ENCODE results near the gene SNX11. TPM values are rescaled to one million over a fixed set of nuclear protein-coding genes. Genes with fewer than 3 reads are reported as not detected.

The SNX11 gene
- total RNA-seq, 1 experiment from 2014 or later: 26.8 TPM

GRCh38 chr17:48155889-48156611 is 48.5 kb downstream of the SNX11 start:
- Histone ChIP-seq H3K9me2 (ENCODE audit: insufficient read depth) (no peaks in the 10 kb centered on the region), H3K36me3 (ENCODE audit: control insufficient read depth in 1 of 2, insufficient read depth in 2 of 2, low read length in 2 of 2) (no peaks in the 10 kb centered on the region), H3K4me1 (ENCODE audit: control insufficient read depth in 1 of 2, insufficient read depth in 2 of 2, low read length in 2 of 2) (peaks cover 3 to 6% of the 10 kb centered on the region in 2 experiments; a peak in 3 of 4 replicates), H3K9ac (ENCODE audit: low read length) (no peak overlapping the region), H4K20me1 (ENCODE audit: insufficient read depth) (no peaks in the 10 kb centered on the region), H3K27ac (ENCODE audit: low read depth, low read length) (no peak overlapping the region), H3K27me3 (ENCODE audit: insufficient read depth, low read length) (peaks cover 8% of the 10 kb centered on the region; the same call in 1 of the 2 replicates), H3K9me3 (ENCODE audit: control insufficient read depth in 1 of 2, insufficient read depth in 1 of 2, low read depth in 1 of 2, low read length in 2 of 2) (no peaks in the 10 kb centered on the region), H3K4me2 (ENCODE audit: low read length) (no peak overlapping the region), H2AFZ (ENCODE audit: low read depth, low read length, poor library complexity, severe bottlenecking) (no peak overlapping the region), H3K4me3 (replicated peaks in 1 of 2; ENCODE audit: low read depth in 1 of 2, low read length in 2 of 2) (no peak overlapping the region), H3K79me2 (ENCODE audit: insufficient read depth, low read length) (no peaks in the 10 kb centered on the region)
- CTCF ChIA-PET: interaction anchor here (0.8 kb wide), 1 partner anchor 180 kb away, joined by 3 read pairs; no protein-coding TSS in a partner anchor
- no peak for TF ChIP-seq EGR1 (IDR thresholded peaks at IDR 0.05; ENCODE audit: low read depth)
- TF ChIP-seq JUND (IDR thresholded peaks at IDR 0.05): no peak
- TF ChIP-seq SP1 (IDR thresholded peaks at IDR 0.05; ENCODE audit: low read depth): no peak
- no peak for TF ChIP-seq CBX3 (IDR thresholded peaks at IDR 0.05; ENCODE audit: low read depth)
- ATAC-seq (no peak), DNase-seq (ENCODE audit: low read depth, low spot score) (no peak)
- RAD21 ChIA-PET (ENCODE audit: low non-redundant PET in 1 of 2, low total read pairs in 2 of 2, uncharacterized antibody in 2 of 2, unreplicated experiment in 2 of 2): no interaction called here
- POLR2A ChIA-PET: no interaction called here
- no TSS peak for BruUV-seq (replicated peaks)
- intact Hi-C loops (cut with micrococcal nuclease): loop anchor here (10.0 kb wide), 2 partner anchors 639 to 719 kb away; no protein-coding TSS in a partner anchor

DNA sequence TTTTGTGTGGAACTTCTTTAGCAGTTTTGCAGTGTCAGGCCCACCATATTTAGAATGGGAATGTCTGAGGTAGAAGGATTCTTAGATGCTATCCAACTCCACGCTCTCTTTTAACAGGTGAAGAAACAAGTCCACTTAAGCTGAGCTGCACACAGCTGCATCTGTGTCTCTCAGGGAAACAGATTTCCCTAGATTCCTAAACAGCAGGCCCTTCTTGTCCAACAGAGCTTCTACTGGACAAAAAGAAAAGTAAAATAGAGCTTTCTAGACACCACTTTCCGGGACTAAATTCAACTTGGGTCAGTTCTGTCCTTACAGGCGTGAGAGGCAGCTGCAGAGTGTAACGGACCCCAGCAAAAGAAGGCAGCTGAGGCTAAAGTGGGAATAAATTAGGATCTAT is 51.7 kb downstream of the SNX11 start:
- POLR2A ChIA-PET: no interaction called here

More for the DNA sequence above, 51.7 kb downstream of the SNX11 start:
- Histone ChIP-seq H3K9me3 (ENCODE audit: control insufficient read depth in 1 of 2, insufficient read depth in 1 of 2, low read depth in 1 of 2, low read length in 2 of 2) (no peaks in the 10 kb centered on the region), H3K4me2 (ENCODE audit: low read length) (no peak overlapping the region), H3K4me1 (ENCODE audit: control insufficient read depth in 1 of 2, insufficient read depth in 2 of 2, low read length in 2 of 2) (peaks cover 0 to under 1% of the 10 kb centered on the region in 2 experiments; a peak in 1 of 4 replicates), H3K79me2 (ENCODE audit: insufficient read depth, low read length) (no peaks in the 10 kb centered on the region), H4K20me1 (ENCODE audit: insufficient read depth) (no peaks in the 10 kb centered on the region), H3K4me3 (replicated peaks in 1 of 2; ENCODE audit: low read depth in 1 of 2, low read length in 2 of 2) (no peak overlapping the region), H3K36me3 (ENCODE audit: control insufficient read depth in 1 of 2, insufficient read depth in 2 of 2, low read length in 2 of 2) (no peaks in the 10 kb centered on the region), H3K9me2 (ENCODE audit: insufficient read depth) (no peaks in the 10 kb centered on the region), H3K27me3 (ENCODE audit: insufficient read depth, low read length) (no peaks in the 10 kb centered on the region), H3K9ac (ENCODE audit: low read length) (no peak overlapping the region), H2AFZ (ENCODE audit: low read depth, low read length, poor library complexity, severe bottlenecking) (no peak overlapping the region), H3K27ac (ENCODE audit: low read depth, low read length) (no peak overlapping the region)
- intact Hi-C loops (cut with micrococcal nuclease): loop anchor here (10.0 kb wide), 2 partner anchors 636 to 716 kb away; no protein-coding TSS in a partner anchor
- BruUV-seq (replicated peaks): no TSS peak
- RAD21 ChIA-PET (ENCODE audit: low non-redundant PET in 1 of 2, low total read pairs in 2 of 2, uncharacterized antibody in 2 of 2, unreplicated experiment in 2 of 2): no interaction called here
- ATAC-seq (no peak), DNase-seq (ENCODE audit: low read depth, low spot score) (no peak)
- TF ChIP-seq JUND (IDR thresholded peaks at IDR 0.05) (no peak), TCF7L2 (IDR thresholded peaks at IDR 0.05; ENCODE audit: borderline replicate concordance, extremely low read depth, insufficient read depth, insufficient read length) (no peak), ZFX (IDR thresholded peaks at IDR 0.05) (no peak), SP1 (IDR thresholded peaks at IDR 0.05; ENCODE audit: low read depth) (no peak), ZNF274 (IDR thresholded peaks at IDR 0.05; ENCODE audit: low read depth, low read length) (no peak)
- TF ChIP-seq, protein P1, sequence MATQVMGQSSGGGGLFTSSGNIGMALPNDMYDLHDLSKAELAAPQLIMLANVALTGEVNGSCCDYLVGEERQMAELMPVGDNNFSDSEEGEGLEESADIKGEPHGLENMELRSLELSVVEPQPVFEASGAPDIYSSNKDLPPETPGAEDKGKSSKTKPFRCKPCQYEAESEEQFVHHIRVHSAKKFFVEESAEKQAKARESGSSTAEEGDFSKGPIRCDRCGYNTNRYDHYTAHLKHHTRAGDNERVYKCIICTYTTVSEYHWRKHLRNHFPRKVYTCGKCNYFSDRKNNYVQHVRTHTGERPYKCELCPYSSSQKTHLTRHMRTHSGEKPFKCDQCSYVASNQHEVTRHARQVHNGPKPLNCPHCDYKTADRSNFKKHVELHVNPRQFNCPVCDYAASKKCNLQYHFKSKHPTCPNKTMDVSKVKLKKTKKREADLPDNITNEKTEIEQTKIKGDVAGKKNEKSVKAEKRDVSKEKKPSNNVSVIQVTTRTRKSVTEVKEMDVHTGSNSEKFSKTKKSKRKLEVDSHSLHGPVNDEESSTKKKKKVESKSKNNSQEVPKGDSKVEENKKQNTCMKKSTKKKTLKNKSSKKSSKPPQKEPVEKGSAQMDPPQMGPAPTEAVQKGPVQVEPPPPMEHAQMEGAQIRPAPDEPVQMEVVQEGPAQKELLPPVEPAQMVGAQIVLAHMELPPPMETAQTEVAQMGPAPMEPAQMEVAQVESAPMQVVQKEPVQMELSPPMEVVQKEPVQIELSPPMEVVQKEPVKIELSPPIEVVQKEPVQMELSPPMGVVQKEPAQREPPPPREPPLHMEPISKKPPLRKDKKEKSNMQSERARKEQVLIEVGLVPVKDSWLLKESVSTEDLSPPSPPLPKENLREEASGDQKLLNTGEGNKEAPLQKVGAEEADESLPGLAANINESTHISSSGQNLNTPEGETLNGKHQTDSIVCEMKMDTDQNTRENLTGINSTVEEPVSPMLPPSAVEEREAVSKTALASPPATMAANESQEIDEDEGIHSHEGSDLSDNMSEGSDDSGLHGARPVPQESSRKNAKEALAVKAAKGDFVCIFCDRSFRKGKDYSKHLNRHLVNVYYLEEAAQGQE (IDR thresholded peaks at IDR 0.05; ENCODE audit: low read depth): no peak
- TF ChIP-seq, protein P2, sequence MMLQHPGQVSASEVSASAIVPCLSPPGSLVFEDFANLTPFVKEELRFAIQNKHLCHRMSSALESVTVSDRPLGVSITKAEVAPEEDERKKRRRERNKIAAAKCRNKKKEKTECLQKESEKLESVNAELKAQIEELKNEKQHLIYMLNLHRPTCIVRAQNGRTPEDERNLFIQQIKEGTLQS (IDR thresholded peaks at IDR 0.05): no peak
- TF ChIP-seq, protein P3, sequence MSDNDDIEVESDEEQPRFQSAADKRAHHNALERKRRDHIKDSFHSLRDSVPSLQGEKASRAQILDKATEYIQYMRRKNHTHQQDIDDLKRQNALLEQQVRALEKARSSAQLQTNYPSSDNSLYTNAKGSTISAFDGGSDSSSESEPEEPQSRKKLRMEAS (IDR thresholded peaks at IDR 0.05): no peak
- CTCF ChIA-PET: interaction anchor here (0.7 to 2.2 kb wide), 6 partner anchors 8 to 149 kb away, joined by 3 to 7 read pairs (median 3); no protein-coding TSS in a partner anchor
